ENCODE results near the gene CYP4A22.
"Not testable (repeated sequence)": the region's sequence is repeated elsewhere in the genome, so short reads cannot be mapped to it uniquely, and the experiment has no call there.

GRCh38 chr1:47091476-47091875, 45.8 kb upstream of the CYP4A22 start:
- TF ChIP-seq REST (IDR thresholded peaks at IDR 0.05; ENCODE audit: low read depth); YY1 (IDR thresholded peaks at IDR 0.05; ENCODE audit: low read depth); EGR1 (IDR thresholded peaks at IDR 0.05); EP300 (IDR thresholded peaks at IDR 0.05; ENCODE audit: borderline replicate concordance); ZBTB7A (IDR thresholded peaks at IDR 0.05; ENCODE audit: low read depth); FOXM1 (IDR thresholded peaks at IDR 0.05; ENCODE audit: borderline replicate concordance, low read depth); TAF1 (IDR thresholded peaks at IDR 0.05; ENCODE audit: low read depth); MAX (IDR thresholded peaks at IDR 0.05): not testable (repeated sequence)

Measured in Ishikawa (cell line).